HEK293 (cell line): Measurements from ENCODE around the gene TESMIN.

ENCODE experiments used
- CTCF ChIA-PET: fragments of 350-600 bp; formaldehyde crosslinking; extraction: SDS; loops from one replicate; lab custom pipeline; 2021; ENCODE audit warnings: antibody characterized with exemption; lab: Yijun Ruan, JAX
- POLR2A ChIA-PET: fragments of 300-600 bp; formaldehyde crosslinking; extraction: SDS; loops from one replicate; lab custom pipeline; 2020; ENCODE audit warnings: antibody characterized with exemption, inconsistent platforms; lab: Yijun Ruan, JAX
- H3K27ac ChIP-seq: fragments of 200-500 bp; sonication (Bioruptor generic); 2 replicates; pipeline ENCODE4 v1.5.1; 2014; ENCODE audit warnings: low read depth, low read length, control low read depth, inconsistent platforms; ENCODE audit errors: extremely low read depth
- H3K36me3 ChIP-seq, 2 experiments: fragments of 200-500 bp in 1 of 2; sonication (Bioruptor generic) in 1 of 2; 1 replicate in 1 of 2; 2 replicates in 1 of 2; pipeline ENCODE4 v1.5.1; 2014 to 2017; ENCODE audit warnings: inconsistent platforms in 2 of 2, low read length in 2 of 2; ENCODE audit not compliant: control insufficient read depth in 2 of 2, insufficient read depth in 1 of 2
- H3K4me1 ChIP-seq: fragments of 200-500 bp; sonication (Bioruptor generic); 2 replicates; pipeline ENCODE4 v1.5.1; 2014; ENCODE audit warnings: mild to moderate bottlenecking, low read length, inconsistent platforms; ENCODE audit not compliant: control insufficient read depth, insufficient read depth
- H3K4me3 ChIP-seq: 2 replicates; pipeline ENCODE4 v1.5.1; 2011; ENCODE audit warnings: low read depth, mild to moderate bottlenecking, control low read depth, low read length, moderate library complexity
- H3K9me3 ChIP-seq: fragments of 200-500 bp; sonication (Bioruptor generic); 2 replicates; pipeline ENCODE4 v1.5.1; 2014; ENCODE audit warnings: low read depth, low read length, inconsistent platforms; ENCODE audit not compliant: control insufficient read depth, insufficient read depth
- EGR2 ChIP-seq: fragments of 450-650 bp; formaldehyde crosslinking; IDR thresholded peaks from 2 replicates; pipeline ENCODE4 v1.5.1; 2016; ENCODE audit warnings: low read depth, missing biosample characterization, missing genetic modification characterization
- GLIS1 ChIP-seq: fragments of 450-650 bp; formaldehyde crosslinking; IDR thresholded peaks from 2 replicates; pipeline ENCODE4 v1.5.1; 2016; ENCODE audit warnings: missing biosample characterization, missing genetic modification characterization
- HOXA7 ChIP-seq: sonication (generic); formaldehyde crosslinking; IDR thresholded peaks from 2 replicates; pipeline ENCODE4 v1.8.1; 2022; ENCODE audit warnings: missing genetic modification reagents, borderline replicate concordance
- ZBTB20 ChIP-seq: fragments of 450-650 bp; formaldehyde crosslinking; IDR thresholded peaks from 2 replicates; pipeline ENCODE4 v1.5.1; 2016; ENCODE audit warnings: missing biosample characterization, missing genetic modification characterization
- ZNF18 ChIP-seq: fragments of 450-650 bp; formaldehyde crosslinking; IDR thresholded peaks from 2 replicates; pipeline ENCODE4 v1.5.1; 2016; ENCODE audit warnings: missing biosample characterization, missing genetic modification characterization
- ZNF184 ChIP-seq: fragments of 450-650 bp; IDR thresholded peaks from 2 replicates; pipeline ENCODE4 v1.5.1; 2018; ENCODE audit warnings: missing biosample characterization, mild to moderate bottlenecking, missing genetic modification characterization
- ZNF221 ChIP-seq: fragments of 450-650 bp; formaldehyde crosslinking; IDR thresholded peaks from 2 replicates; pipeline ENCODE4 v1.5.1; 2017; ENCODE audit warnings: missing biosample characterization, missing genetic modification characterization, borderline replicate concordance
- ZNF391 ChIP-seq: fragments of 450-650 bp; formaldehyde crosslinking; IDR thresholded peaks from 2 replicates; pipeline ENCODE4 v1.5.1; 2016; ENCODE audit warnings: low read depth, missing biosample characterization, missing genetic modification characterization, borderline replicate concordance
- ZNF449 ChIP-seq: fragments of 450-650 bp; formaldehyde crosslinking; IDR thresholded peaks from 2 replicates; pipeline ENCODE4 v1.5.1; 2017; ENCODE audit warnings: missing biosample characterization, mild to moderate bottlenecking, missing genetic modification characterization, moderate library complexity
- ZNF473 ChIP-seq: fragments of 450-650 bp; formaldehyde crosslinking; IDR thresholded peaks from 2 replicates; pipeline ENCODE4 v1.5.1; 2017; ENCODE audit warnings: missing biosample characterization, missing genetic modification characterization
- ZNF501 ChIP-seq: fragments of 450-650 bp; formaldehyde crosslinking; IDR thresholded peaks from 2 replicates; pipeline ENCODE4 v1.5.1; 2016; ENCODE audit warnings: missing biosample characterization, missing genetic modification characterization
- ZNF530 ChIP-seq: fragments of 450-650 bp; formaldehyde crosslinking; IDR thresholded peaks from 2 replicates; pipeline ENCODE4 v1.5.1; 2016; ENCODE audit warnings: low read depth, missing biosample characterization, missing genetic modification characterization
- ZNF629 ChIP-seq: fragments of 450-650 bp; formaldehyde crosslinking; IDR thresholded peaks from 2 replicates; pipeline ENCODE4 v1.5.1; 2017; ENCODE audit warnings: missing biosample characterization, missing genetic modification characterization
- ZNF645 ChIP-seq: fragments of 450-650 bp; formaldehyde crosslinking; IDR thresholded peaks from 2 replicates; pipeline ENCODE4; 2016; ENCODE audit warnings: missing biosample characterization, missing genetic modification characterization
- ZNF843 ChIP-seq: fragments of 450-650 bp; formaldehyde crosslinking; IDR thresholded peaks from 2 replicates; pipeline ENCODE4 v1.5.1; 2016; ENCODE audit warnings: missing biosample characterization, missing genetic modification characterization
- TF ChIP-seq, protein P1 (sequence below): fragments of 450-650 bp; formaldehyde crosslinking; IDR thresholded peaks from 2 replicates; pipeline ENCODE4 v1.5.1; 2016; ENCODE audit warnings: missing biosample characterization, missing genetic modification characterization
- TF ChIP-seq, protein P2 (sequence below): fragments of 450-650 bp; IDR thresholded peaks from 2 replicates; pipeline ENCODE4 v1.5.1; 2018; ENCODE audit warnings: missing biosample characterization, mild to moderate bottlenecking, missing genetic modification characterization

Gene TESMIN

DNA sequence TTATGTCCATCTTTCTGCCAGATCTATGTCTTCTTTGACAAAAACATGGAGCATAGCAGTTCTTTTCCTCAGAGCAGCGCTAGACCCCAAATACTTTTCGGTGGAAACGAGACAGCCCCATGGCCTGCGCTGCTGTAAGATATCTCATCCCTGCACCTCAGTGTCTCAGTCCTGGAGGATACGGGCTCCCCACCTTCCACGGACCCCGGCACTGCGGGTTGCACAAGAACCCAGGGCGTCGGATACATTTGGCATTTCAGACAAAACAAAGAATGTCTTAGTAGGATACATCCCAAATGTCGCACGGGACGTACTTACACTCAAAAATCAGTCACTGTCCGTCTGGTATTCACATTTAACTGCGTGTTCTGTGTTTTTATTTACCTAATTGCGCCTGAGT lies 76.9 kb downstream of the TESMIN start (continued):
- no peak for TF ChIP-seq ZNF449 (tag by site-specific recombination)
- TF ChIP-seq, all 188 proteins: peak for 0

DNA sequence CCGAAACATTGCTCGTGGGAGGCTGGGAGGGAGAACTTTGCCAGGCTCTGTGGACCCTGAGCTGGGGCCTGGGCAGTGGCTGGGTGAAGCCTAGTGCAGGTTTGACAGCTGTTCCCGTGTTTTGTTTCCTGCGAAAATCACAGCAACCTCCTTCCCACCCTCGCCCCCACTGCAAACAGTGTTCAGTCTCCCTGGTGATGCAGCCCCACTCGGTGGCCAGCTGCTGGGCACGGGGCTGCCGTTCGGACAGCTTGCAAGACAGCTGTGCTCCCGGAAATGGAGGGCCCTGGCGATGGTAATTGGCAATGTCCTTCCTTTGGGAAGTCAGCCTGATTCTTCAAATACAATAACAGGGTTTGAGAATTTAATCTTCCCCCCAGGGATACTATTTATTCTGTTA lies 77.3 kb downstream of the TESMIN start:
- no peak for TF ChIP-seq ZNF18 (tag by site-specific recombination)
- no peak for TF ChIP-seq ZNF221 (tag by site-specific recombination)
- no peak for TF ChIP-seq ZBTB20 (tag by site-specific recombination)
- no peak for TF ChIP-seq ZNF184 (tag by site-specific recombination)
- no peak for TF ChIP-seq ZNF473 (tag by site-specific recombination)
- TF ChIP-seq, protein P1, sequence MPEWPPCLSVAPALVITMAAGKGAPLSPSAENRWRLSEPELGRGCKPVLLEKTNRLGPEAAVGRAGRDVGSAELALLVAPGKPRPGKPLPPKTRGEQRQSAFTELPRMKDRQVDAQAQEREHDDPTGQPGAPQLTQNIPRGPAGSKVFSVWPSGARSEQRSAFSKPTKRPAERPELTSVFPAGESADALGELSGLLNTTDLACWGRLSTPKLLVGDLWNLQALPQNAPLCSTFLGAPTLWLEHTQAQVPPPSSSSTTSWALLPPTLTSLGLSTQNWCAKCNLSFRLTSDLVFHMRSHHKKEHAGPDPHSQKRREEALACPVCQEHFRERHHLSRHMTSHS (tag by site-specific recombination): no peak
- TF ChIP-seq, protein P2, sequence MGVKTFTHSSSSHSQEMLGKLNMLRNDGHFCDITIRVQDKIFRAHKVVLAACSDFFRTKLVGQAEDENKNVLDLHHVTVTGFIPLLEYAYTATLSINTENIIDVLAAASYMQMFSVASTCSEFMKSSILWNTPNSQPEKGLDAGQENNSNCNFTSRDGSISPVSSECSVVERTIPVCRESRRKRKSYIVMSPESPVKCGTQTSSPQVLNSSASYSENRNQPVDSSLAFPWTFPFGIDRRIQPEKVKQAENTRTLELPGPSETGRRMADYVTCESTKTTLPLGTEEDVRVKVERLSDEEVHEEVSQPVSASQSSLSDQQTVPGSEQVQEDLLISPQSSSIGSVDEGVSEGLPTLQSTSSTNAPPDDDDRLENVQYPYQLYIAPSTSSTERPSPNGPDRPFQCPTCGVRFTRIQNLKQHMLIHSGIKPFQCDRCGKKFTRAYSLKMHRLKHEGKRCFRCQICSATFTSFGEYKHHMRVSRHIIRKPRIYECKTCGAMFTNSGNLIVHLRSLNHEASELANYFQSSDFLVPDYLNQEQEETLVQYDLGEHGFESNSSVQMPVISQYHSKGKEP (tag by site-specific recombination): no peak
- TF ChIP-seq ZNF843 (tag by site-specific recombination): no peak
- no peak for TF ChIP-seq ZNF501
- TF ChIP-seq ZNF645 (tag by site-specific recombination): no peak
- TF ChIP-seq EGR2: no peak
- Histone ChIP-seq H3K36me3 (no peaks in the 10 kb centered on the region), H3K27ac (no peak overlapping the region), H3K9me3 (no peaks in the 10 kb centered on the region), H3K4me1 (peaks cover 3% of the 10 kb centered on the region; the same call in 1 of the 2 replicates), H3K4me3 (no peak overlapping the region)
- ChIA-PET POLR2A (no interaction called here), CTCF (interaction anchor here (1.2 kb wide), 1 partner anchor 195 kb away, joined by 4 read pairs; no protein-coding TSS in a partner anchor)

DNA sequence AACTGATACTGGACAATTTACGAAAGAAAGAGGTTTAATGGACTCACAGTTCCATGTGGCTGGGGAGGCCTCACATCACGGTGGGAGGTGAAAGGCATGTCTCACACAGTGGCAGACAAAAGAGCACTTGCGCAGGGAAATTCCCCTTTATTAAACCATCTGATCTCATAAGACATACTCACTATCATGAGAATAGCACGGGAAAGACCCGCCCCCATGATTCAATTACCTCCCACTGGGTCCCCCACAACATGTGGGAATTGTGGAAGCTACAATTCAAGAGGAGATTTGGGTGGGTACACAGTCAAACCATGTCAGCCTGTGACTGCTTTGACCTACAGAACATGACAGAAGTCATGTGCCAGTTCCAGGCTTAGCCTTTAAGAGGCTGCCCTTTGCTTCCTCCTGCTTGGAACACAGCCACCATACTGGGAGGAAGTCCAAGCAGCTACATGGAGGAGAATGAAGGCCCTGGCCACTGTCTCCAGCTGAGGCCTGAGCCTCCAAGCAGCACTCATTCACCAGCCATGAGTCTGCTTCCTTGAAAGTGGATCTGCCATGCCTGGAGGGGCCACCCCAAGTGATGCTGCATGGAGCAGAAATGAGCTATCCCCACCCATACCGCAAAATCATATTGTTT lies 77.9 kb downstream of the TESMIN start:
- TF ChIP-seq GLIS1 (peak; percentile 19; the same call in 1 of the 2 replicates), ZNF629 (tag by site-specific recombination) (no peak), ZNF530 (tag by site-specific recombination) (no peak), ZNF391 (no peak), HOXA7 (CRISPR knock-in tag) (no peak)
- ChIA-PET CTCF (interaction anchor here (1.2 kb wide), 1 partner anchor 195 kb away, joined by 4 read pairs; no protein-coding TSS in a partner anchor), POLR2A (no interaction called here)
- Histone ChIP-seq H3K9me3 (no peaks in the 10 kb centered on the region), H3K4me3 (no peak overlapping the region), H3K36me3 (no peaks in the 10 kb centered on the region), H3K4me1 (peaks cover 3% of the 10 kb centered on the region; the same call in 1 of the 2 replicates), H3K27ac (no peak overlapping the region)
